HCT116 (cell line): Measurements from ENCODE around the gene PKNOX2. TPM values are rescaled to one million over a fixed set of nuclear protein-coding genes. Genes with fewer than 3 reads are reported as not detected.

Source experiments
- ATAC-seq: fragments of 200-7000 bp; cut with Tn5 transposase; 2 replicates; pipeline ENCODE4 v1.9.1; 2020; ENCODE audit warnings: mild to moderate bottlenecking, moderate library complexity
- BruUV-seq: library from RNA; stranded (reverse); fragments of 400-500 nt; replicated peaks from 2 replicates; lab custom pipeline; 2021; lab: Mats Ljungman, UMichigan
- CTCF ChIA-PET: fragments of 300-600 bp; sonication (Branson Sonifier 250); formaldehyde crosslinking; loops from one replicate; lab custom pipeline; 2021; ENCODE audit warnings: antibody characterized with exemption; lab: Charles Lee
- POLR2A ChIA-PET: fragments of 300-600, 350-600 bp; sonication (Branson Sonifier 250); formaldehyde crosslinking; loops from one replicate; lab custom pipeline; 2021; ENCODE audit warnings: antibody characterized with exemption; lab: Charles Lee
- RAD21 ChIA-PET, 2 experiments: fragments of 300-600 bp; sonication (Branson Sonifier 250); formaldehyde crosslinking; loops; one replicate each; lab custom pipeline; 2023; ENCODE audit warnings: low total read pairs in 2 of 2; ENCODE audit not compliant: uncharacterized antibody in 2 of 2, unreplicated experiment in 2 of 2, low non-redundant PET in 1 of 2; lab: Charles Lee
- DNase-seq: peaks from one replicate; pipeline ENCODE4 v3.0.0-alpha.2; 2010; ENCODE audit warnings: low read depth, low spot score
- H2AFZ ChIP-seq: fragments of 200-600 bp; shearing (Covaris generic), sonication (generic); 2 replicates; pipeline ENCODE4 v1.6.1; 2017; ENCODE audit warnings: low read depth, mixed run types, mixed read lengths, antibody characterized with exemption, low read length; ENCODE audit not compliant: poor library complexity, severe bottlenecking
- H3K27ac ChIP-seq: 2 replicates; pipeline ENCODE4 v1.5.1; 2012; ENCODE audit warnings: low read depth, low read length
- H3K27me3 ChIP-seq: fragments of 200-600 bp; sonication (generic); 2 replicates; pipeline ENCODE4 v1.6.1; 2016; ENCODE audit warnings: mixed run types, low read length, mixed read lengths; ENCODE audit not compliant: insufficient read depth
- H3K36me3 ChIP-seq, 2 experiments: fragments of 200-500 bp in 1 of 2; fragments of 200-600 bp in 1 of 2; sonication (Bioruptor generic) in 1 of 2; sonication (generic) in 1 of 2; 2 replicates each; pipeline versions ENCODE4 v1.5.1 to v1.6.1; 2014 to 2016; ENCODE audit warnings: low read length in 2 of 2, inconsistent platforms in 1 of 2, mixed read lengths in 1 of 2, mixed run types in 1 of 2; ENCODE audit not compliant: insufficient read depth in 2 of 2, control insufficient read depth in 1 of 2
- H3K4me1 ChIP-seq, 2 experiments: fragments of 200-600 bp in 1 of 2; sonication (generic) in 1 of 2; 2 replicates each; pipeline versions ENCODE4 v1.5.1 to v1.6.1; 2012 to 2017; ENCODE audit warnings: low read length in 2 of 2, inconsistent platforms in 1 of 2, mild to moderate bottlenecking in 1 of 2, mixed read lengths in 1 of 2, mixed run types in 1 of 2, moderate library complexity in 1 of 2; ENCODE audit not compliant: insufficient read depth in 2 of 2, control insufficient read depth in 1 of 2
- H3K4me2 ChIP-seq: fragments of 200-600 bp; sonication (generic); 2 replicates; pipeline ENCODE4 v1.6.1; 2017; ENCODE audit warnings: mixed run types, low read length, mixed read lengths
- H3K4me3 ChIP-seq, 2 experiments: fragments of 200-600 bp in 1 of 2; sonication (generic) in 1 of 2; replicated peaks in 1 of 2; 2 replicates each; pipeline ENCODE4 v1.5.1; 2011 to 2016; ENCODE audit warnings: low read length in 2 of 2, control low read depth in 1 of 2, low read depth in 1 of 2, mild to moderate bottlenecking in 1 of 2, mixed read lengths in 1 of 2, mixed run types in 1 of 2
- H3K79me2 ChIP-seq: fragments of 200-600 bp; sonication (generic); 2 replicates; pipeline ENCODE4 v1.6.1; 2017; ENCODE audit warnings: mild to moderate bottlenecking, mixed run types, low read length, moderate library complexity, mixed read lengths; ENCODE audit not compliant: insufficient read depth
- H3K9ac ChIP-seq: fragments of 200-600 bp; sonication (generic); 2 replicates; pipeline ENCODE4 v1.6.1; 2016; ENCODE audit warnings: low read length, mixed read lengths
- H3K9me2 ChIP-seq: fragments of 200-600 bp; sonication (generic), shearing (Covaris generic); 2 replicates; pipeline ENCODE4 v1.6.1; 2017; ENCODE audit warnings: mixed run types, mild to moderate bottlenecking, moderate library complexity; ENCODE audit not compliant: insufficient read depth
- H3K9me3 ChIP-seq, 2 experiments: fragments of 200-500 bp in 1 of 2; fragments of 200-600 bp in 1 of 2; sonication (Bioruptor generic) in 1 of 2; sonication (generic) in 1 of 2; 2 replicates each; pipeline ENCODE4 v1.6.1; 2014 to 2017; ENCODE audit warnings: low read length in 2 of 2, mixed read lengths in 2 of 2, inconsistent platforms in 1 of 2, low read depth in 1 of 2, mild to moderate bottlenecking in 1 of 2, mixed run types in 1 of 2, moderate library complexity in 1 of 2; ENCODE audit not compliant: control insufficient read depth in 1 of 2, insufficient read depth in 1 of 2
- H4K20me1 ChIP-seq: fragments of 200-600 bp; sonication (generic), shearing (Covaris generic); 2 replicates; pipeline ENCODE4 v1.6.1; 2017; ENCODE audit warnings: mixed run types, mild to moderate bottlenecking, moderate library complexity; ENCODE audit not compliant: insufficient read depth
- ATF3 ChIP-seq: IDR thresholded peaks from 2 replicates; pipeline ENCODE4 v1.6.1; 2012
- CBX3 ChIP-seq: IDR thresholded peaks from 2 replicates; pipeline ENCODE4 v1.6.1; 2012; ENCODE audit warnings: low read depth
- EZH2 ChIP-seq: fragments of 200-600 bp; sonication (generic); IDR thresholded peaks from 2 replicates; pipeline ENCODE4 v1.6.1; 2017; ENCODE audit warnings: antibody characterized with exemption, mixed run types
- EZH2phosphoT487 ChIP-seq: fragments of 200-600 bp; IDR thresholded peaks from 2 replicates; pipeline ENCODE4 v1.6.1; 2018; ENCODE audit warnings: antibody characterized with exemption, borderline replicate concordance
- FOSL1 ChIP-seq: IDR thresholded peaks from 2 replicates; pipeline ENCODE4 v1.6.1; 2012; ENCODE audit warnings: low read depth
- JUND ChIP-seq: IDR thresholded peaks from 2 replicates; pipeline ENCODE4 v1.6.1; 2012
- POLR2AphosphoS5 ChIP-seq: IDR thresholded peaks from 2 replicates; pipeline ENCODE4 v1.6.1; 2011; ENCODE audit warnings: mild to moderate bottlenecking, low read depth, low read length, moderate library complexity
- SIN3A ChIP-seq: IDR thresholded peaks from 2 replicates; pipeline ENCODE4 v1.6.1; 2012; ENCODE audit warnings: low read depth
- SP1 ChIP-seq: IDR thresholded peaks from 2 replicates; pipeline ENCODE4 v1.6.1; 2012; ENCODE audit warnings: low read depth
- SRF ChIP-seq: IDR thresholded peaks from 2 replicates; pipeline ENCODE4 v1.6.1; 2012; ENCODE audit warnings: low read depth
- TCF7L2 ChIP-seq: IDR thresholded peaks from 2 replicates; pipeline ENCODE4 v1.7.0; 2011; ENCODE audit warnings: borderline replicate concordance, inconsistent platforms; ENCODE audit not compliant: insufficient read depth, insufficient read length; ENCODE audit errors: extremely low read depth
- YY1 ChIP-seq: IDR thresholded peaks from 2 replicates; pipeline ENCODE4 v1.6.1; 2011; ENCODE audit warnings: low read length, low read depth, moderate library complexity, mild to moderate bottlenecking; ENCODE audit not compliant: insufficient replicate concordance; ENCODE audit errors: extremely low read depth
- ZBTB33 ChIP-seq: IDR thresholded peaks from 2 replicates; pipeline ENCODE4 v1.6.1; 2011; ENCODE audit warnings: mild to moderate bottlenecking, low read length, moderate library complexity; ENCODE audit not compliant: insufficient replicate concordance; ENCODE audit errors: extremely low read depth
- intact Hi-C: fragments of 100-400 bp; cut with micrococcal nuclease; formaldehyde crosslinking; loops from 2 replicates; pipeline ENCODE4 v1.10.0; 2022
- total RNA-seq: library from RNA; stranded (reverse); gene quantifications from one replicate; pipeline ENCODE4 v1.2.1, GENCODE V29; 2021; ENCODE audit not compliant: unreplicated experiment
- TF ChIP-seq, protein P1 (sequence below): IDR thresholded peaks from 2 replicates; pipeline ENCODE4 v1.6.1; 2012; ENCODE audit warnings: low read depth
- TF ChIP-seq, protein P2 (sequence below): IDR thresholded peaks from 2 replicates; pipeline ENCODE4 v1.6.1; 2012

The PKNOX2 gene
- total RNA-seq, 1 experiment from 2014 or later = 0.20 TPM

DNA sequence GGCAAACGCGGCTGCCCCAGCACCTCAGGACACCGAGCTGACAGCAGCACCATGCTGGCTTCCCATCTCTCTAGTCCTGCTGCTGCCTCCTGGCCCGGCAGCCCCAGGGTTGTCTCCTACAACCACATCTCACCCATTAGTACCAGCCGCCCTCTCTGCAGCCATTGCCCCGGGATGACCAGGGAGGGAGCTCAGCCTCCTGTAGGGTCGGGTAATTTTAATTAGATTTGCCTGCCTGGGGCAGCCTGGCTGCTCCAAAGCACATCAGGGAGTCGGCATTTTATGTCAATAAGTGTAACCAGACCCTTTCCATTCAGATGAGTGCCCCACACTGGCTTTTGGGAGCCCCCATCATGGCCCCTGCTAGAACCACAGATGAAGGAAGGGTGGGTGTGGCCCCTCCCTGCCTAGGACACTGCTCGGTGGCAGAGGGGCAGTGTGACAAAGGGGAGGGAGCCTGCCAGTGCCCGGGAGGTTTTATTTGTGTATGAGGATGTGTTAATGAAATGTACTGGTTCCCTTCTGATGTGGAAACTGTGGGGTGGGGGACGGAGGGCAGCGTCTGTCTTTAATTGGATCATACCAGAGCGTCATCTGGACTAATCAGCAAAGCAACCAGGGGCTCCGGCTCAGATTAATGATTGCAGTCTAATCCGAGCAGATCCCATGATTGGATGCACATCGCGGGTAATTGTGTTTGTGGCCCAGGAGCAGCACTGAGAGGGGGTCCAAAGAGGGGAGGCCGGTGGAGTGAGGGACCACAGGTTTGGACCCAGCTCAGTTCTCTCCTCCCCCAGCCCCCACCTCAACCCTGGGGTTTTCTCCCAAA, 206.2 kb downstream of the PKNOX2 start:
- H3K9me2 ChIP-seq = no peaks in the 10 kb centered on the region
- ChIA-PET POLR2A (no interaction called here), CTCF (no interaction called here)

More for the DNA sequence above, 206.2 kb downstream of the PKNOX2 start:
- no peak for TF ChIP-seq FOSL1
- TF ChIP-seq TCF7L2 = no peak
- no peak for TF ChIP-seq JUND
- no peak for TF ChIP-seq YY1
- TF ChIP-seq POLR2AphosphoS5 = no peak
- TF ChIP-seq EZH2 = no peak
- no peak for TF ChIP-seq CBX3
- no peak for TF ChIP-seq ZBTB33
- TF ChIP-seq EZH2phosphoT487 = no peak
- TF ChIP-seq ATF3 = no peak
- no peak for TF ChIP-seq SIN3A
- TF ChIP-seq, protein P1, sequence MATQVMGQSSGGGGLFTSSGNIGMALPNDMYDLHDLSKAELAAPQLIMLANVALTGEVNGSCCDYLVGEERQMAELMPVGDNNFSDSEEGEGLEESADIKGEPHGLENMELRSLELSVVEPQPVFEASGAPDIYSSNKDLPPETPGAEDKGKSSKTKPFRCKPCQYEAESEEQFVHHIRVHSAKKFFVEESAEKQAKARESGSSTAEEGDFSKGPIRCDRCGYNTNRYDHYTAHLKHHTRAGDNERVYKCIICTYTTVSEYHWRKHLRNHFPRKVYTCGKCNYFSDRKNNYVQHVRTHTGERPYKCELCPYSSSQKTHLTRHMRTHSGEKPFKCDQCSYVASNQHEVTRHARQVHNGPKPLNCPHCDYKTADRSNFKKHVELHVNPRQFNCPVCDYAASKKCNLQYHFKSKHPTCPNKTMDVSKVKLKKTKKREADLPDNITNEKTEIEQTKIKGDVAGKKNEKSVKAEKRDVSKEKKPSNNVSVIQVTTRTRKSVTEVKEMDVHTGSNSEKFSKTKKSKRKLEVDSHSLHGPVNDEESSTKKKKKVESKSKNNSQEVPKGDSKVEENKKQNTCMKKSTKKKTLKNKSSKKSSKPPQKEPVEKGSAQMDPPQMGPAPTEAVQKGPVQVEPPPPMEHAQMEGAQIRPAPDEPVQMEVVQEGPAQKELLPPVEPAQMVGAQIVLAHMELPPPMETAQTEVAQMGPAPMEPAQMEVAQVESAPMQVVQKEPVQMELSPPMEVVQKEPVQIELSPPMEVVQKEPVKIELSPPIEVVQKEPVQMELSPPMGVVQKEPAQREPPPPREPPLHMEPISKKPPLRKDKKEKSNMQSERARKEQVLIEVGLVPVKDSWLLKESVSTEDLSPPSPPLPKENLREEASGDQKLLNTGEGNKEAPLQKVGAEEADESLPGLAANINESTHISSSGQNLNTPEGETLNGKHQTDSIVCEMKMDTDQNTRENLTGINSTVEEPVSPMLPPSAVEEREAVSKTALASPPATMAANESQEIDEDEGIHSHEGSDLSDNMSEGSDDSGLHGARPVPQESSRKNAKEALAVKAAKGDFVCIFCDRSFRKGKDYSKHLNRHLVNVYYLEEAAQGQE = no peak
- TF ChIP-seq, protein P2, sequence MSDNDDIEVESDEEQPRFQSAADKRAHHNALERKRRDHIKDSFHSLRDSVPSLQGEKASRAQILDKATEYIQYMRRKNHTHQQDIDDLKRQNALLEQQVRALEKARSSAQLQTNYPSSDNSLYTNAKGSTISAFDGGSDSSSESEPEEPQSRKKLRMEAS = no peak
- TF ChIP-seq SP1 = no peak
- TF ChIP-seq SRF = no peak
- no peak overlapping the region for H3K4me2 ChIP-seq
- no peak overlapping the region for H3K27ac ChIP-seq
- ATAC-seq = no peak
- no peaks in the 10 kb centered on the region for H3K4me1 ChIP-seq
- no peaks in the 10 kb centered on the region for H3K9me3 ChIP-seq
- no peaks in the 10 kb centered on the region for H4K20me1 ChIP-seq
- RAD21 ChIA-PET = interaction anchor here in 1 of 2 experiments (0.6 kb wide), 1 partner anchor 25 kb away, joined by 3 read pairs; no protein-coding TSS in a partner anchor
- H3K27me3 ChIP-seq = peaks cover 21% of the 10 kb centered on the region
- no peaks in the 10 kb centered on the region for H3K79me2 ChIP-seq
- no peak overlapping the region for H3K4me3 ChIP-seq
- H3K36me3 ChIP-seq = no peaks in the 10 kb centered on the region
- no peak for DNase-seq
- no peak overlapping the region for H2AFZ ChIP-seq
- intact Hi-C loops = no loop called here
- BruUV-seq = no TSS peak
- no peak overlapping the region for H3K9ac ChIP-seq
